A673 (cell line): ENCODE data around the gene ABCB9. TPM values are rescaled to one million over a fixed set of nuclear protein-coding genes. Genes with fewer than 3 reads are reported as not detected.

Source experiments
- BruUV-seq: library from RNA; stranded (reverse); fragments of 400-500 nt; replicated peaks from 2 replicates; lab custom pipeline; 2021; lab: Mats Ljungman, UMichigan
- CTCF ChIA-PET: fragments of 300-600 bp; sonication (Branson Sonifier 250); formaldehyde crosslinking; loops from one replicate; lab custom pipeline; 2022; ENCODE audit warnings: antibody characterized with exemption; lab: Charles Lee
- POLR2A ChIA-PET: fragments of 300-600 bp; sonication (Branson Sonifier 250); formaldehyde crosslinking; loops from one replicate; lab custom pipeline; 2022; ENCODE audit warnings: antibody characterized with exemption; ENCODE audit not compliant: low non-redundant PET; lab: Charles Lee
- DNase-seq: peaks from one replicate; pipeline ENCODE4 v3.0.0-alpha.2; 2015; ENCODE audit warnings: low spot score
- H3K27ac ChIP-seq: fragments of 200-600 bp; sonication (generic); 2 replicates; pipeline ENCODE4 v1.5.1; 2016; ENCODE audit warnings: mixed run types, low read depth, mild to moderate bottlenecking, mixed read lengths, antibody characterized with exemption, low read length; ENCODE audit not compliant: poor library complexity, severe bottlenecking
- H3K27me3 ChIP-seq: fragments of 200-600 bp; sonication (generic); replicated peaks from 2 replicates; pipeline ENCODE4 v1.6.1; 2017; ENCODE audit warnings: mixed run types, low read depth, mild to moderate bottlenecking, mixed read lengths, antibody characterized with exemption, low read length; ENCODE audit not compliant: insufficient read depth, poor library complexity
- H3K36me3 ChIP-seq: fragments of 200-600 bp; sonication (generic); 2 replicates; pipeline ENCODE4 v1.6.1; 2016; ENCODE audit warnings: mixed run types, mild to moderate bottlenecking, mixed read lengths, antibody characterized with exemption, low read length; ENCODE audit not compliant: insufficient read depth, poor library complexity, severe bottlenecking
- H3K4me1 ChIP-seq: fragments of 200-600 bp; sonication (generic); 2 replicates; pipeline ENCODE4 v1.6.1; 2017; ENCODE audit warnings: mixed run types, mild to moderate bottlenecking, mixed read lengths, antibody characterized with exemption, low read length; ENCODE audit not compliant: insufficient read depth, poor library complexity, severe bottlenecking
- H3K4me3 ChIP-seq: fragments of 200-600 bp; sonication (generic); 2 replicates; pipeline ENCODE4 v1.5.1; 2016; ENCODE audit warnings: low read depth, mixed run types, mild to moderate bottlenecking, mixed read lengths, low read length; ENCODE audit not compliant: poor library complexity, severe bottlenecking
- H3K9me3 ChIP-seq: fragments of 200-600 bp; sonication (generic); 2 replicates; pipeline ENCODE4 v1.6.1; 2016; ENCODE audit warnings: mixed run types, low read depth, mild to moderate bottlenecking, mixed read lengths, antibody characterized with exemption, low read length; ENCODE audit not compliant: poor library complexity, severe bottlenecking
- EZH2 ChIP-seq: fragments of 200-600 bp; sonication (generic); IDR thresholded peaks from 2 replicates; pipeline ENCODE4 v1.6.1; 2017; ENCODE audit warnings: borderline replicate concordance, low read depth, mild to moderate bottlenecking, mixed read lengths, antibody characterized with exemption, low read length; ENCODE audit not compliant: poor library complexity, severe bottlenecking
- intact Hi-C: fragments of 100-400 bp; cut with micrococcal nuclease; formaldehyde crosslinking; loops from one replicate; pipeline ENCODE4 v1.10.0; 2022; ENCODE audit not compliant: unreplicated experiment
- total RNA-seq: library from RNA; stranded (reverse); gene quantifications from 2 replicates; pipeline ENCODE4 v1.2.3, GENCODE V29; 2021
- TF ChIP-seq, protein P1 (sequence below): fragments of 300-800, 200-600 bp; sonication (generic); conservative IDR thresholded peaks from 2 replicates; pipeline ENCODE4 v1.5.1; 2017; ENCODE audit warnings: low read depth, mild to moderate bottlenecking, antibody characterized with exemption, low read length, moderate library complexity, mixed read lengths

The ABCB9 gene
- total RNA-seq, 1 experiment from 2014 or later: 8.9 TPM

GRCh38 chr12:122918827-122919226 is 47.4 kb downstream of the ABCB9 start:
- ChIA-PET POLR2A (no interaction called here), CTCF (no interaction called here)
- Histone ChIP-seq H3K27ac (no peak overlapping the region), H3K4me1 (no peaks in the 10 kb centered on the region), H3K9me3 (no peaks in the 10 kb centered on the region), H3K4me3 (no peak overlapping the region), H3K36me3 (no peaks in the 10 kb centered on the region), H3K27me3 (no peaks in the 10 kb centered on the region)
- intact Hi-C loops: no loop called here
- TF ChIP-seq, protein P1, sequence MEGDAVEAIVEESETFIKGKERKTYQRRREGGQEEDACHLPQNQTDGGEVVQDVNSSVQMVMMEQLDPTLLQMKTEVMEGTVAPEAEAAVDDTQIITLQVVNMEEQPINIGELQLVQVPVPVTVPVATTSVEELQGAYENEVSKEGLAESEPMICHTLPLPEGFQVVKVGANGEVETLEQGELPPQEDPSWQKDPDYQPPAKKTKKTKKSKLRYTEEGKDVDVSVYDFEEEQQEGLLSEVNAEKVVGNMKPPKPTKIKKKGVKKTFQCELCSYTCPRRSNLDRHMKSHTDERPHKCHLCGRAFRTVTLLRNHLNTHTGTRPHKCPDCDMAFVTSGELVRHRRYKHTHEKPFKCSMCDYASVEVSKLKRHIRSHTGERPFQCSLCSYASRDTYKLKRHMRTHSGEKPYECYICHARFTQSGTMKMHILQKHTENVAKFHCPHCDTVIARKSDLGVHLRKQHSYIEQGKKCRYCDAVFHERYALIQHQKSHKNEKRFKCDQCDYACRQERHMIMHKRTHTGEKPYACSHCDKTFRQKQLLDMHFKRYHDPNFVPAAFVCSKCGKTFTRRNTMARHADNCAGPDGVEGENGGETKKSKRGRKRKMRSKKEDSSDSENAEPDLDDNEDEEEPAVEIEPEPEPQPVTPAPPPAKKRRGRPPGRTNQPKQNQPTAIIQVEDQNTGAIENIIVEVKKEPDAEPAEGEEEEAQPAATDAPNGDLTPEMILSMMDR: no peak
- no peak for TF ChIP-seq EZH2
- DNase-seq: no peak
- no TSS peak for BruUV-seq

DNA sequence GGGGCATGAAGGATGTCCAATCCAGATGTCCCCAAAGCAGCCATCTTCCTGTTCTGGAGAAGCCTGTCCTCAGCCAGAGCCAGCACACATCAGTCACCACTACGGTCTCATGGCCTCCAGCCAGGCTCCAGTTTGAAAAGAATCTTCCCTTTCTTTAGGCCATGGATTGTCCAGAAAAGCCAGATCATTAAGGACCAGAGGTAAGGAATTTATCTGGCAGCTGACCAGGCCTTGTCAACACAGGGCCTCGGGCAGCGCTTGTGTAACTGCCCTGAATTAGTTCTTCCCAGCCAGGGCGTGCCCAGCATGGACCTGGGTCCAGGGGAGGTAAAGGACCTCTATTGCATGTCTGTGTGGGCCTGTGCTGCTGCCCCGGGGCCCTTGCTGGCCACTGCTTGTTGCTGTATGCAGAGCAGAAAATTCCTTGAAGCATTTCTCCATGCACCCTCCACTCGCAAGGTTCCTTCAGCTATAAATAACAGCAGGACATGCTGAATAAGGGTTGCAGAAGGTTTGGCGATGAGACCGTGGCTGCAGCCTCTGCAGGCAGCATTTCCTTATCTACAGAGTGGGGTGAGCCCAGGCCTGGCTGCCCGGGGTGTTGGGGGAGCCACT is 48.6 kb downstream of the ABCB9 start:
- intact Hi-C loops: no loop called here
- ChIA-PET POLR2A (no interaction called here), CTCF (no interaction called here)
- no peaks in the 10 kb centered on the region for H3K9me3 ChIP-seq
- H3K4me1 ChIP-seq: no peaks in the 10 kb centered on the region
- BruUV-seq: no TSS peak
- no peaks in the 10 kb centered on the region for H3K36me3 ChIP-seq
- no peak overlapping the region for H3K27ac ChIP-seq
- H3K4me3 ChIP-seq: no peak overlapping the region
- no peaks in the 10 kb centered on the region for H3K27me3 ChIP-seq
- TF ChIP-seq EZH2: no peak
- DNase-seq: no peak

DNA sequence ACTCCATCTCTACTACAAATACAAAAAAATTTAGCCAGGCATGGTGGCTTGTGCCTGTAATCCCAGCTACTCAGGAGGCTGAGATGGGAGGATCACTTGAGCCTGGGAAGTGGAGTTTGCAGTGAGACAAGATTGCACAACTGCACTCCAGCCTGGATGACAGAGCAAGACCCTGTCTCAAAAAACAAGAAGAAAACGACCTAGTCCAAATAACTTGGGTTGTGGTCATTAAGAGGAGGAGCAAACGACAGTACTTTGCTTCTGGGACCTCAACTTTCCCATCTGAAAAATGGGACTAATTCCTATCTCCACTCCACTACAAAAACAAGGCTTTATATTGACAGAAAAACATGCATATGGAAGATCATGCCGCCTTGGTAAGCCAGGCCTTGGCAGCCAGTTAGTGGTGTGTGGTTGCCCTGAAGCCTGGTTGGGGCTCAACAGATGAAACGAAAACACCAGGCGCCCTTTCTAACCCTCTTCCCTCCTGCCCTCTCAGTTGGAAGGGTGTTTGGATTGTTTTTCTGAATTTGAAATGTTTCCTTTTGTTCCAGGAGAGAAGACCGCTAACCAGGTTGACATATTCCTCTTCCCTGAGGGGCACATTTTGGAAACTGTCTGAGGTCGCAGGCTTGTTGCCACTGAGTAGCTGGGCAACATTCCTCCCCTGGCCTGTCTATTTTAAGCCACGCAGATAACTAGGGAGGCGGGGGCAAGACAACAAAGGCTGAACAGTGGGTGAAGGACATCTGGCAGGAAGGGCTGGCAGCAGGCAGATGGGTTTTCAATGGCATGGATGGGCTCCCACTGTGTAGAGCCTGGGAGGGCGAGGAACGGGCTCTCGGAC is 56.6 kb downstream of the ABCB9 start:
- ChIA-PET POLR2A (no interaction called here), CTCF (interaction anchor here (0.6 kb wide), 1 partner anchor 146 kb away, joined by 5 read pairs; no protein-coding TSS in a partner anchor)
- peak; percentile 33 for DNase-seq
- BruUV-seq: no TSS peak
- intact Hi-C loops: no loop called here
- no peaks in the 10 kb centered on the region for H3K4me1 ChIP-seq
- H3K4me3 ChIP-seq: no peak overlapping the region
- H3K9me3 ChIP-seq: no peaks in the 10 kb centered on the region
- no peaks in the 10 kb centered on the region for H3K27me3 ChIP-seq
- no peak overlapping the region for H3K27ac ChIP-seq
- H3K36me3 ChIP-seq: no peaks in the 10 kb centered on the region
- TF ChIP-seq, protein P1: no peak
- TF ChIP-seq EZH2: no peak
